GM18517 (cell line): ENCODE data around the gene HSFY2.
"Not testable (repeated sequence)": the region's sequence is repeated elsewhere in the genome, so short reads cannot be mapped to it uniquely, and the experiment has no call there.

ENCODE experiments used
- ATAC-seq: cut with Tn5 transposase; IDR thresholded peaks from one replicate; pipeline ENCODE4 v1.9.1; 2021; ENCODE audit warnings: mild to moderate bottlenecking, moderate library complexity; ENCODE audit not compliant: unreplicated experiment

The HSFY2 gene

GRCh38 chrY:18773635-18774034 is at the start of gene HSFY2:
Gene HSFY2 (minus strand): TSS chrY:18773735. CDS start chrY:18773618, 117 bp downstream.
- not testable (repeated sequence) for ATAC-seq

- ATAC-seq = not testable (repeated sequence)
Observed at GRCh38 chrY:18815751-18816150, 42.2 kb upstream of the HSFY2 start.

GRCh38 chrY:18788757-18789406 is 15.3 kb upstream of the HSFY2 start:
- ATAC-seq = not testable (repeated sequence)

GRCh38 chrY:18754077-18754476 is 19.5 kb downstream of the HSFY2 start:
- not testable (repeated sequence) for ATAC-seq

- ATAC-seq = not testable (repeated sequence)
Observed at GRCh38 chrY:18753133-18753815, 20.3 kb downstream of the HSFY2 start.

- not testable (repeated sequence) for ATAC-seq
Observed at GRCh38 chrY:18723714-18724113, 49.8 kb downstream of the HSFY2 start.
